ENCODE results near the gene MEX3D. TPM values are rescaled to one million over a fixed set of nuclear protein-coding genes. Genes with fewer than 3 reads are reported as not detected.

Gene MEX3D
- total RNA-seq, 1 experiment from 2014 or later = 69.2 TPM

DNA sequence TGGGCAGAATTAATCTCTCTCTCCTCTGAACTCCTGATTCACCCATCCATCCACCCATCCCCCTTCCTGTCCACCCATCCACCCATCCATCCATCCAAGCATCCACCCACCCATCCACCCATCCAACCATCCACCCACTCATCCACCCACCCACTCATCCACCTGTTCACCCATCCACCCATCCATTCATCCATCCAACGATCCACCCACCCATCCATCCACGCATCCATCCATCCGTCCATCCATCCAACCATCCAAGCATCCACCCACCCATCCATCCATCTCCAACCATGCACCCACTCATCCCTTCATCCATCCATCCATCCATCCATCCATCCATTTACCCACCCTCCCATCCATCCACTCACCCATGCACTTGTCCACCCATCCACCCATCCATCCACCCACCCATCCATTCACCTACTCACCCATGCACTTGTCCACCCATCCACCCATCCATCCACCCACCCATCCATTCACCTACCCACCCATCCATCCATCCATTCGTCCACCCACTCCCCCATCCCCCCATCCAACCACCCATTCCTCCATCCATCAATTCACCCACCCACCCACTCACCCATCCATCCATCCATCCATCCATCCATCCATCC is 18.7 kb downstream of the MEX3D start:
- no peak overlapping the region for H3K4me2 ChIP-seq (ENCODE audit: low read length)
- H3K9me3 ChIP-seq (ENCODE audit: control insufficient read depth in 1 of 2, insufficient read depth in 1 of 2, low read depth in 1 of 2, low read length in 2 of 2) = no peaks in the 10 kb centered on the region; a peak in 1 of 4 replicates
- no peak for DNase-seq (ENCODE audit: low read depth, low spot score)
- no peak overlapping the region for H3K4me3 ChIP-seq (replicated peaks in 1 of 2; ENCODE audit: low read depth in 1 of 2, low read length in 2 of 2)
- POLR2A ChIA-PET = no interaction called here
- H3K4me1 ChIP-seq (ENCODE audit: control insufficient read depth in 1 of 2, insufficient read depth in 2 of 2, low read length in 2 of 2) = peaks cover 8 to 25% of the 10 kb centered on the region in 2 experiments
- TF ChIP-seq SIN3A (IDR thresholded peaks at IDR 0.05; ENCODE audit: low read depth) (no peak), EZH2 (IDR thresholded peaks at IDR 0.05) (no peak), POLR2A (IDR thresholded peaks at IDR 0.05; ENCODE audit: borderline replicate concordance, extremely low read depth, insufficient read depth, insufficient read length) (no peak), SRF (IDR thresholded peaks at IDR 0.05; ENCODE audit: low read depth) (no peak), EGR1 (IDR thresholded peaks at IDR 0.05; ENCODE audit: low read depth) (no peak), EZH2phosphoT487 (IDR thresholded peaks at IDR 0.05; ENCODE audit: borderline replicate concordance) (no peak)
- TF ChIP-seq, protein P1, sequence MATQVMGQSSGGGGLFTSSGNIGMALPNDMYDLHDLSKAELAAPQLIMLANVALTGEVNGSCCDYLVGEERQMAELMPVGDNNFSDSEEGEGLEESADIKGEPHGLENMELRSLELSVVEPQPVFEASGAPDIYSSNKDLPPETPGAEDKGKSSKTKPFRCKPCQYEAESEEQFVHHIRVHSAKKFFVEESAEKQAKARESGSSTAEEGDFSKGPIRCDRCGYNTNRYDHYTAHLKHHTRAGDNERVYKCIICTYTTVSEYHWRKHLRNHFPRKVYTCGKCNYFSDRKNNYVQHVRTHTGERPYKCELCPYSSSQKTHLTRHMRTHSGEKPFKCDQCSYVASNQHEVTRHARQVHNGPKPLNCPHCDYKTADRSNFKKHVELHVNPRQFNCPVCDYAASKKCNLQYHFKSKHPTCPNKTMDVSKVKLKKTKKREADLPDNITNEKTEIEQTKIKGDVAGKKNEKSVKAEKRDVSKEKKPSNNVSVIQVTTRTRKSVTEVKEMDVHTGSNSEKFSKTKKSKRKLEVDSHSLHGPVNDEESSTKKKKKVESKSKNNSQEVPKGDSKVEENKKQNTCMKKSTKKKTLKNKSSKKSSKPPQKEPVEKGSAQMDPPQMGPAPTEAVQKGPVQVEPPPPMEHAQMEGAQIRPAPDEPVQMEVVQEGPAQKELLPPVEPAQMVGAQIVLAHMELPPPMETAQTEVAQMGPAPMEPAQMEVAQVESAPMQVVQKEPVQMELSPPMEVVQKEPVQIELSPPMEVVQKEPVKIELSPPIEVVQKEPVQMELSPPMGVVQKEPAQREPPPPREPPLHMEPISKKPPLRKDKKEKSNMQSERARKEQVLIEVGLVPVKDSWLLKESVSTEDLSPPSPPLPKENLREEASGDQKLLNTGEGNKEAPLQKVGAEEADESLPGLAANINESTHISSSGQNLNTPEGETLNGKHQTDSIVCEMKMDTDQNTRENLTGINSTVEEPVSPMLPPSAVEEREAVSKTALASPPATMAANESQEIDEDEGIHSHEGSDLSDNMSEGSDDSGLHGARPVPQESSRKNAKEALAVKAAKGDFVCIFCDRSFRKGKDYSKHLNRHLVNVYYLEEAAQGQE (IDR thresholded peaks at IDR 0.05; ENCODE audit: low read depth) = no peak
- no peaks in the 10 kb centered on the region for H3K9me2 ChIP-seq (ENCODE audit: insufficient read depth)
- CTCF ChIA-PET = no interaction called here
- no peak for ATAC-seq
- RAD21 ChIA-PET (ENCODE audit: low non-redundant PET in 1 of 2, low total read pairs in 2 of 2, uncharacterized antibody in 2 of 2, unreplicated experiment in 2 of 2) = no interaction called here
- H3K79me2 ChIP-seq (ENCODE audit: insufficient read depth, low read length) = no peaks in the 10 kb centered on the region
- no peaks in the 10 kb centered on the region for H4K20me1 ChIP-seq (ENCODE audit: insufficient read depth)
- H3K27me3 ChIP-seq (ENCODE audit: insufficient read depth, low read length) = no peaks in the 10 kb centered on the region
- H3K27ac ChIP-seq (ENCODE audit: low read depth, low read length) = no peak overlapping the region
- BruUV-seq (replicated peaks) = no TSS peak
- H3K36me3 ChIP-seq (ENCODE audit: control insufficient read depth in 1 of 2, insufficient read depth in 2 of 2, low read length in 2 of 2) = no peaks in the 10 kb centered on the region
- intact Hi-C loops (cut with micrococcal nuclease) = no loop called here
- H3K9ac ChIP-seq (ENCODE audit: low read length) = no peak overlapping the region
- H2AFZ ChIP-seq (ENCODE audit: low read depth, low read length, poor library complexity, severe bottlenecking) = no peak overlapping the region

Measured in HCT116 (cell line).